Esophagus squamous epithelium (tissue), 4 donors: ENCODE data around the gene RBBP8NL.

Experiments used
- POLR2A ChIP-seq, 4 donors: fragments of 450-650 bp; IDR thresholded peaks; one replicate each; pipeline ENCODE4 v1.6.1; 2017; ENCODE audit warnings: antibody characterized with exemption in 4 of 4, mild to moderate bottlenecking in 4 of 4, moderate library complexity in 3 of 4
- TF ChIP-seq, protein P1 (sequence below), 6 experiments: fragments of 450-650 bp in 4 of 6; fragments of 200-600 bp in 2 of 6; sonication (generic) in 2 of 6; IDR thresholded peaks; one replicate each; pipeline ENCODE4 v1.5.1; 2016 to 2019; ENCODE audit warnings: antibody characterized with exemption in 6 of 6, mild to moderate bottlenecking in 4 of 6, moderate library complexity in 4 of 6

DNA sequence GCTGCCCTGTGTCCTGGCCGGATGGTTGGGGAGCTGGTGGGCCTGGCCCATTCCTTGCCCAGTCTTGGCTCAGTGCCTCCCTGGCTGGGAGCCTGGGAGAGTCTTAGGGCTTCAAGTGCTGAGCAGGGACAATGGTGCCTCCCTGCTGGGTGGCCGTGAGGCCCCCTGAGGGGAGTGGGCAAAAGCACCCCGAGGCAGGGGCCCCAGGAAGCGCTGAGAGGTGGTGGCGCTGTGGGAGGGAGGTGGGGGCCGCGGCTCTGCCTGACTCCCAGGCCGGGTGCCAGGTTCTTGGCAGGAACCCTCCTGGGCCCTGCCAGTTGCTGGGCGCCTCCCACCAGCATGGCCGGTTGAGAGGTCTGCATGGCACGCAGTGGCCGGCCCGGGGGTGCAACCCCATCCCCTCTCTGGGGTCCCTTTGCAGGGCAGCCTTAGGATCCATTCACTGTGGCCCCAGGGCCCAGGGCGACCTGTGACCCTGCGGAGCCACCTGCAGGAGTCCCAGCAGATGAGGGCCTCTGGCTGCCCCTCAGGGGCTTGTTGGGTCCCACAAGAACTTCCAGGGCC lies 49.6 kb downstream of the RBBP8NL start:
- TF ChIP-seq, protein P1, sequence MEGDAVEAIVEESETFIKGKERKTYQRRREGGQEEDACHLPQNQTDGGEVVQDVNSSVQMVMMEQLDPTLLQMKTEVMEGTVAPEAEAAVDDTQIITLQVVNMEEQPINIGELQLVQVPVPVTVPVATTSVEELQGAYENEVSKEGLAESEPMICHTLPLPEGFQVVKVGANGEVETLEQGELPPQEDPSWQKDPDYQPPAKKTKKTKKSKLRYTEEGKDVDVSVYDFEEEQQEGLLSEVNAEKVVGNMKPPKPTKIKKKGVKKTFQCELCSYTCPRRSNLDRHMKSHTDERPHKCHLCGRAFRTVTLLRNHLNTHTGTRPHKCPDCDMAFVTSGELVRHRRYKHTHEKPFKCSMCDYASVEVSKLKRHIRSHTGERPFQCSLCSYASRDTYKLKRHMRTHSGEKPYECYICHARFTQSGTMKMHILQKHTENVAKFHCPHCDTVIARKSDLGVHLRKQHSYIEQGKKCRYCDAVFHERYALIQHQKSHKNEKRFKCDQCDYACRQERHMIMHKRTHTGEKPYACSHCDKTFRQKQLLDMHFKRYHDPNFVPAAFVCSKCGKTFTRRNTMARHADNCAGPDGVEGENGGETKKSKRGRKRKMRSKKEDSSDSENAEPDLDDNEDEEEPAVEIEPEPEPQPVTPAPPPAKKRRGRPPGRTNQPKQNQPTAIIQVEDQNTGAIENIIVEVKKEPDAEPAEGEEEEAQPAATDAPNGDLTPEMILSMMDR (IDR thresholded peaks at IDR 0.05), result no peak
- no peak for TF ChIP-seq POLR2A (IDR thresholded peaks at IDR 0.05)
